GM12878 (cell line): ENCODE results near the gene TMEM207. TPM values are rescaled to one million over a fixed set of nuclear protein-coding genes. Genes with fewer than 3 reads are reported as not detected.

Experiments used
- ATAC-seq: fragments of 200-7000 bp; cut with Tn5 transposase; 3 replicates; pipeline ENCODE4 v1.9.1; 2020; ENCODE audit warnings: mild to moderate bottlenecking, moderate library complexity
- BruUV-seq: library from RNA; stranded (reverse); fragments of 400-500 nt; replicated peaks from 2 replicates; lab custom pipeline; 2021; lab: Mats Ljungman, UMichigan
- CTCF ChIA-PET: fragments of 300-600 bp; sonication (Branson Sonifier 250); formaldehyde crosslinking; extraction: SDS; loops from one replicate; lab custom pipeline; 2021; ENCODE audit warnings: inconsistent platforms; lab: Yijun Ruan, JAX
- POLR2A ChIA-PET: fragments of 350-600 bp; formaldehyde crosslinking; extraction: SDS; loops from one replicate; lab custom pipeline; 2021; ENCODE audit warnings: inconsistent platforms; lab: Charles Lee
- RAD21 ChIA-PET: fragments of 300-600 bp; sonication (Branson Sonifier 250); formaldehyde crosslinking; loops from one replicate; lab custom pipeline; 2023; ENCODE audit warnings: antibody characterized with exemption; ENCODE audit not compliant: unreplicated experiment; lab: Charles Lee
- SMC1A ChIA-PET: fragments of 300-600 bp; sonication (Branson Sonifier 250); formaldehyde crosslinking; loops from one replicate; lab custom pipeline; 2023; ENCODE audit not compliant: unreplicated experiment, uncharacterized antibody; lab: Charles Lee
- DNase-seq: peaks from one replicate; pipeline ENCODE4 v3.0.0-alpha.2; 2011; ENCODE audit warnings: low read depth, low spot score
- FAIRE-seq: peaks from 3 replicates; lab custom pipeline; 2011; peaks lifted over from hg19 to GRCh38; lab: Jason Lieb, UNC
- H2AFZ ChIP-seq: 2 replicates; pipeline ENCODE4 v1.6.0; 2011; ENCODE audit warnings: low read depth, low read length, control low read depth; ENCODE audit not compliant: control insufficient read depth
- H3K27ac ChIP-seq: 2 replicates; pipeline ENCODE4 v1.5.1; 2011; ENCODE audit warnings: control low read depth; ENCODE audit not compliant: control insufficient read depth, insufficient read depth
- H3K27me3 ChIP-seq, 2 experiments: replicated peaks in 1 of 2; 2 replicates each; pipeline versions ENCODE4 v1.6.0 to v1.6.1; 2011; ENCODE audit warnings: low read length in 1 of 2; ENCODE audit not compliant: control insufficient read depth in 2 of 2, insufficient read depth in 2 of 2
- H3K36me3 ChIP-seq, 2 experiments: 2 replicates each; pipeline ENCODE4 v1.5.1; 2011; ENCODE audit warnings: low read length in 1 of 2; ENCODE audit not compliant: control insufficient read depth in 2 of 2, insufficient read depth in 2 of 2
- H3K4me1 ChIP-seq: 2 replicates; pipeline ENCODE4 v1.6.1; 2011; ENCODE audit warnings: mild to moderate bottlenecking, low read length, moderate library complexity, mixed read lengths; ENCODE audit not compliant: control insufficient read depth, insufficient read depth
- H3K4me2 ChIP-seq: 2 replicates; pipeline ENCODE4 v1.6.0; 2011; ENCODE audit warnings: control low read depth; ENCODE audit not compliant: control insufficient read depth, insufficient read depth
- H3K4me3 ChIP-seq: fragments of 200-600 bp; sonication (generic); 2 replicates; pipeline ENCODE4 v1.5.1; 2016
- H3K79me2 ChIP-seq: 2 replicates; pipeline ENCODE4 v1.6.0; 2011; ENCODE audit warnings: low read length; ENCODE audit not compliant: control insufficient read depth, insufficient read depth
- H3K9ac ChIP-seq: 2 replicates; pipeline ENCODE4 v1.8.0; 2011; ENCODE audit warnings: low read length, control low read depth, mixed read lengths; ENCODE audit not compliant: control insufficient read depth, insufficient read depth
- H3K9me3 ChIP-seq: replicated peaks from 3 replicates; pipeline ENCODE4 v1.5.1; 2011; ENCODE audit warnings: mild to moderate bottlenecking, low read length; ENCODE audit not compliant: control insufficient read depth, insufficient read depth
- H4K20me1 ChIP-seq: 2 replicates; pipeline ENCODE4 v1.6.0; 2011; ENCODE audit not compliant: control insufficient read depth, insufficient read depth
- ATF7 ChIP-seq: fragments of 450-650 bp; IDR thresholded peaks from 2 replicates; pipeline ENCODE4 v1.6.1; 2016; ENCODE audit warnings: low read depth, mild to moderate bottlenecking
- CHD1 ChIP-seq: IDR thresholded peaks from 2 replicates; pipeline ENCODE4 v1.6.1; 2012; ENCODE audit warnings: low read depth, low read length, improper control_type of control experiment
- CREB1 ChIP-seq: IDR thresholded peaks from 2 replicates; pipeline ENCODE4 v1.6.1; 2012; ENCODE audit warnings: low read depth, mild to moderate bottlenecking, inconsistent platforms
- ESRRA ChIP-seq: IDR thresholded peaks from 2 replicates; pipeline ENCODE4 v1.6.1; 2012; ENCODE audit warnings: mild to moderate bottlenecking, low read length, improper control_type of control experiment
- KAT2A ChIP-seq: conservative IDR thresholded peaks from 2 replicates; pipeline ENCODE4 v1.6.1; 2011; ENCODE audit warnings: low read depth, low read length; ENCODE audit not compliant: control insufficient read depth
- TCF7 ChIP-seq: IDR thresholded peaks from 2 replicates; pipeline ENCODE4 v1.6.1; 2014; ENCODE audit warnings: antibody characterized with exemption, borderline replicate concordance
- ZNF622 ChIP-seq: fragments of 450-650 bp; IDR thresholded peaks from 2 replicates; pipeline ENCODE4 v1.6.1; 2017; ENCODE audit warnings: mild to moderate bottlenecking, inconsistent platforms
- WGBS: methylation state at CpG from one replicate; pipeline ENCODE4 v1.1.6; 2016; ENCODE audit warnings: low lambda C conversion rate; ENCODE audit not compliant: insufficient replicate concordance, insufficient coverage; ENCODE audit errors: missing lambda C conversion rate; 5-methylcytosine and 5-hydroxymethylcytosine counted together
- in situ Hi-C: fragments of 300-500 bp; cut with MboI; formaldehyde crosslinking; loops from 9 replicates; pipeline ENCODE4 v1.14.3; 2018; ENCODE audit warnings: mixed read lengths
- intact Hi-C: fragments of 100-400 bp; cut with micrococcal nuclease; formaldehyde crosslinking; loops from one replicate; pipeline ENCODE4 v1.14.2; 2022; ENCODE audit not compliant: unreplicated experiment
- polyA plus RNA-seq, 11 experiments: library from polyadenylated mRNA; depleted of rRNA in 4 of 11; unstranded in 6 of 11; stranded (reverse) in 5 of 11; fragments of >200 nt; fragmentation: Nextera tagmentation in 4 of 11; fragmentation: Illumina TruSeq in 1 of 11; extraction: Ambion mirVana in 4 of 11; extraction: Trizol in 1 of 11; gene quantifications; 1 replicate in 1 of 11; 2 replicates in 10 of 11; pipeline versions ENCODE4 v1.2.1 to v1.2.3, GENCODE V29; 2011 to 2016; ENCODE audit warnings: inconsistent platforms in 2 of 11, missing spikeins in 2 of 11, low read depth in 1 of 11
- total RNA-seq, 4 experiments: library from RNA; depleted of rRNA in 3 of 4; stranded (reverse); fragments of >200 nt in 3 of 4; fragmentation: Illumina TruSeq in 1 of 4; extraction: Trizol in 1 of 4; gene quantifications; 2 replicates each; pipeline versions ENCODE4 v1.2.1 to v1.2.3, GENCODE V29; 2013 to 2021
- TF ChIP-seq, protein P1 (sequence below): IDR thresholded peaks from 2 replicates; pipeline ENCODE4 v1.6.1; 2011; ENCODE audit warnings: low read depth, mild to moderate bottlenecking, low read length, moderate library complexity, borderline replicate concordance; ENCODE audit errors: extremely low read depth

The TMEM207 gene
- total and polyA plus RNA-seq, 10 of the 15 experiments (the other 5 are each of a cell fraction or from before 2014, with no cell fraction given) = not detected

DNA sequence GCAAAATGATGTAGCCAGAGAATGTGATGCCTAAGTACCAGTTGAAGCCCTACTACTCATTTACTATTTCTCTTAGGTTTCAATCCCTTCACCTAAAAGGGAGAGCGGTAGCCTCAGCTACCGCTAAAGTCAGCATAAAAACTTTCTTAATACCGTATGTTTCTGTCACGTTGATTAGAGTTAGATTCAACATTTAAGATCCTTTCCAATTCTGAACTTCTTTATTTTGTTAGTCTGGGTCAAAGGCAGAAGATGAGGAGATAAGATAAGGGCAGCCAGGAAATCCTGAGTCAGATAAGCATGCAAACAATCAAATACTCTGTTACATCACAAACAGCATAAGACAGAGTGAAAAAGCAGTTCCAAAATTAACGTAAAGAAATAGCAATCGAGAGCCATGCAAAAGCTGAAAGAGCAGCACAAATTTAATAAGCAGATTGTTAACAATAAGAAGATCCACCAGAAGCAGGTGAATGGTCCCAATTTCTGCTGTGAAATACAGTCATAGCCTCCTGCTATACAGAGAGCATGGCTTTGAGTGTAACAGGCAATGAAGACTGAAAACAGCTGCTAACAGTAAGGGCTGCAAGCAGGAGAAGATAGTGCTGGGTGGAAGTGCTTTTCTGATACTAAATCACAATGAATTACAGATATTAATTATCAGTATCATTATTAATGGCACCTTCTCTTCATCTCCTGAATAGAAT is 3.0 kb downstream of the TMEM207 start (continued):
- TF ChIP-seq CHD1 = no peak
- TF ChIP-seq ESRRA = no peak
- TF ChIP-seq ZNF622 = no peak
- no peak for TF ChIP-seq TCF7
- no peak for TF ChIP-seq CREB1

DNA sequence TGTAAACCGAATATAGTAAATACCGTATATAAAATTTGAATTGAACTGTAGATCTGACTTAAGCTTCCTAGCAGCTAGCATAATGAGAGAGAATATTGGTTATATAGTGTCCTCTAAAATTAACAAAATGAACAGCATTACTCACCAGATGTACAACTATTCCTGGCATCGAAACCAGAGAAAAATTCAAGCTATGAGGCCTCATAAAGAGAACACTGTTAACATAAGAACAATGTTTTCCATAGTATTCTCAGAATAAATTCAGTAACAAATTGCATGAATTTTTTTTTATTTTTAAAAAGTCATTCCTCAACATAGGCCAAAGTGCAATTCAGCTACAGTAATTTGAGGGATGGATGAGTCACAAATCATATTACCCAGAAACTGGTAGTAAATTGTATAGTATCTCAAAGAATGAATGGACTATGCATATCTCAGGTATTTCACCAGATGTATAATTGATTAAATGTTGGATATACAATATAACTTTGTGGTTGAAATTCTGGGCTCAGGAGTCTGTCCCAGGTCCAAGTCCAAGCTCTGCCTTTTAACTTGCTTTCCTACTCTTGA is 5.0 kb downstream of the TMEM207 start:
- ChIA-PET SMC1A (interaction anchor here (0.6 to 3.6 kb wide), 2 partner anchors 18 to 484 kb away, joined by 3 to 28 read pairs; no protein-coding TSS in a partner anchor), CTCF (interaction anchor here (0.7 to 7.2 kb wide), 5 partner anchors 20 to 483 kb away, joined by 3 to 38 read pairs (median 25); no protein-coding TSS in a partner anchor), POLR2A (no interaction called here), RAD21 (interaction anchor here (1.3 kb wide), 1 partner anchor 483 kb away, joined by 3 read pairs; no protein-coding TSS in a partner anchor)
- TF ChIP-seq, protein P1, sequence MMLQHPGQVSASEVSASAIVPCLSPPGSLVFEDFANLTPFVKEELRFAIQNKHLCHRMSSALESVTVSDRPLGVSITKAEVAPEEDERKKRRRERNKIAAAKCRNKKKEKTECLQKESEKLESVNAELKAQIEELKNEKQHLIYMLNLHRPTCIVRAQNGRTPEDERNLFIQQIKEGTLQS = no peak
- no peak for TF ChIP-seq ATF7
- no peak for TF ChIP-seq KAT2A
- H3K27ac ChIP-seq = no peak overlapping the region
- intact Hi-C loops (loop anchor here (5.0 kb wide), 1 partner anchor 477 kb away; no protein-coding TSS in a partner anchor), in situ Hi-C loops (no loop called here)
- no peaks in the 10 kb centered on the region for H3K9me3 ChIP-seq
- no peak overlapping the region for H3K9ac ChIP-seq
- no peak overlapping the region for H3K4me3 ChIP-seq
- no peaks in the 10 kb centered on the region for H4K20me1 ChIP-seq
- no peak overlapping the region for H2AFZ ChIP-seq
- no peaks in the 10 kb centered on the region for H3K27me3 ChIP-seq
- no peaks in the 10 kb centered on the region for H3K79me2 ChIP-seq
- no peaks in the 10 kb centered on the region for H3K4me1 ChIP-seq
- DNase-seq (no peak), ATAC-seq (no peak), FAIRE-seq (no peak)
- H3K4me2 ChIP-seq = no peak overlapping the region
- 54% methylated on average over 3 of the region's 3 CpGs for WGBS
- BruUV-seq = no TSS peak
- H3K36me3 ChIP-seq = no peaks in the 10 kb centered on the region
